ENCODE measurements around the gene PCED1B. TPM values are rescaled to one million over a fixed set of nuclear protein-coding genes. Genes with fewer than 3 reads are reported as not detected.

PCED1B gene
- total and polyA plus RNA-seq, 2 donors from 2014 or later, result 2.8 to 9.2 TPM

- no peak for DNase-seq
- no peak for TF ChIP-seq CTCF (IDR thresholded peaks at IDR 0.05; ENCODE audit: borderline replicate concordance, extremely low read depth, insufficient read depth)
- H3K9me3 ChIP-seq (ENCODE audit: control insufficient read depth in 2 of 3, insufficient read depth in 1 of 3, low read length in 3 of 3), result no peaks in the 10 kb centered on the region
- intact Hi-C loops (cut with DNase I), result no loop called here
- H3K27me3 ChIP-seq (ENCODE audit: control insufficient read depth, insufficient read depth, low read length), result no peaks in the 10 kb centered on the region
- no peak overlapping the region for H3K27ac ChIP-seq (ENCODE audit: low read depth in 2 of 2, low read length in 2 of 2)
- H3K4me3 ChIP-seq (ENCODE audit: low read length in 3 of 3), result no peak overlapping the region
- no peaks in the 10 kb centered on the region for H3K4me1 ChIP-seq (ENCODE audit: control insufficient read depth in 2 of 3, insufficient read depth in 2 of 3, low read depth in 1 of 3, low read length in 3 of 3)
- H3K9ac ChIP-seq (ENCODE audit: low read length in 3 of 3), result no peak overlapping the region
- no peaks in the 10 kb centered on the region for H3K36me3 ChIP-seq (ENCODE audit: control insufficient read depth in 2 of 3, insufficient read depth in 3 of 3, low read length in 3 of 3)
- no peak for FAIRE-seq
Measured at GRCh38 chr12:47236109-47236714, 156.8 kb downstream of the PCED1B start.

- Histone ChIP-seq H3K4me3 (ENCODE audit: low read length in 3 of 3) (no peak overlapping the region), H3K27ac (ENCODE audit: low read depth in 2 of 2, low read length in 2 of 2) (no peak overlapping the region), H3K27me3 (ENCODE audit: control insufficient read depth, insufficient read depth, low read length) (no peaks in the 10 kb centered on the region), H3K36me3 (ENCODE audit: control insufficient read depth in 2 of 3, insufficient read depth in 3 of 3, low read length in 3 of 3) (no peaks in the 10 kb centered on the region), H3K9me3 (ENCODE audit: control insufficient read depth in 2 of 3, insufficient read depth in 1 of 3, low read length in 3 of 3) (no peaks in the 10 kb centered on the region), H3K4me1 (ENCODE audit: control insufficient read depth in 2 of 3, insufficient read depth in 2 of 3, low read depth in 1 of 3, low read length in 3 of 3) (no peaks in the 10 kb centered on the region), H3K9ac (ENCODE audit: low read length in 3 of 3) (no peak overlapping the region)
- TF ChIP-seq CTCF (IDR thresholded peaks at IDR 0.05; ENCODE audit: borderline replicate concordance, extremely low read depth, insufficient read depth), result no peak
- DNase-seq (no peak), FAIRE-seq (no peak)
- intact Hi-C loops (cut with DNase I), result no loop called here
Measured at GRCh38 chr12:47237751-47238211, 158.4 kb downstream of the PCED1B start.

- no peak overlapping the region for H3K27ac ChIP-seq (ENCODE audit: low read depth in 2 of 2, low read length in 2 of 2)
- no peaks in the 10 kb centered on the region for H3K36me3 ChIP-seq (ENCODE audit: control insufficient read depth in 2 of 3, insufficient read depth in 3 of 3, low read length in 3 of 3)
- H3K9ac ChIP-seq (ENCODE audit: low read length in 3 of 3), result no peak overlapping the region
- FAIRE-seq (no peak), DNase-seq (no peak)
- no peaks in the 10 kb centered on the region for H3K27me3 ChIP-seq (ENCODE audit: control insufficient read depth, insufficient read depth, low read length)
- no peaks in the 10 kb centered on the region for H3K9me3 ChIP-seq (ENCODE audit: control insufficient read depth in 2 of 3, insufficient read depth in 1 of 3, low read length in 3 of 3)
- TF ChIP-seq CTCF (IDR thresholded peaks at IDR 0.05; ENCODE audit: borderline replicate concordance, extremely low read depth, insufficient read depth), result no peak
- H3K4me1 ChIP-seq (ENCODE audit: control insufficient read depth in 2 of 3, insufficient read depth in 2 of 3, low read depth in 1 of 3, low read length in 3 of 3), result no peaks in the 10 kb centered on the region
- H3K4me3 ChIP-seq (ENCODE audit: low read length in 3 of 3), result no peak overlapping the region
- intact Hi-C loops (cut with DNase I), result no loop called here
Measured at GRCh38 chr12:47238669-47239114, 159.3 kb downstream of the PCED1B start.

GRCh38 chr12:47242426-47242825 is 163.0 kb downstream of the PCED1B start:
- Histone ChIP-seq H3K27ac (ENCODE audit: low read depth in 2 of 2, low read length in 2 of 2) (no peak overlapping the region), H3K4me3 (ENCODE audit: low read length in 3 of 3) (no peak overlapping the region), H3K27me3 (ENCODE audit: control insufficient read depth, insufficient read depth, low read length) (no peaks in the 10 kb centered on the region), H3K4me1 (ENCODE audit: control insufficient read depth in 2 of 3, insufficient read depth in 2 of 3, low read depth in 1 of 3, low read length in 3 of 3) (no peaks in the 10 kb centered on the region), H3K9me3 (ENCODE audit: control insufficient read depth in 2 of 3, insufficient read depth in 1 of 3, low read length in 3 of 3) (no peaks in the 10 kb centered on the region), H3K9ac (ENCODE audit: low read length in 3 of 3) (no peak overlapping the region), H3K36me3 (ENCODE audit: control insufficient read depth in 2 of 3, insufficient read depth in 3 of 3, low read length in 3 of 3) (no peaks in the 10 kb centered on the region)
- no peak for TF ChIP-seq CTCF (IDR thresholded peaks at IDR 0.05; ENCODE audit: borderline replicate concordance, extremely low read depth, insufficient read depth)
- intact Hi-C loops (cut with DNase I), result no loop called here
- DNase-seq, result no peak
- FAIRE-seq, result no peak
